BLaER1 treated with 17β-estradiol and CSF1 and Interleukin-3, amounts not matched to agents 10 nM and 100 nM (cell line): Measurements from ENCODE around the gene ACOT7.

Experiments
- H3K27ac ChIP-seq, 11 experiments: shearing (Covaris generic); formaldehyde crosslinking; 2 replicates each; pipeline ENCODE4 v1.8.1; 2022
- H3K27me3 ChIP-seq, 11 experiments: shearing (Covaris generic); formaldehyde crosslinking; 2 replicates each; pipeline ENCODE4 v1.8.1; 2022
- H3K36me3 ChIP-seq, 11 experiments: shearing (Covaris generic); formaldehyde crosslinking; 2 replicates each; pipeline ENCODE4 v1.8.1; 2022
- H3K4me1 ChIP-seq, 10 experiments: shearing (Covaris generic); formaldehyde crosslinking; 2 replicates each; pipeline ENCODE4 v1.8.1; 2022
- H3K4me2 ChIP-seq, 11 experiments: shearing (Covaris generic); formaldehyde crosslinking; 2 replicates each; pipeline ENCODE4 v1.8.1; 2022
- H3K4me3 ChIP-seq, 10 experiments: shearing (Covaris generic); formaldehyde crosslinking; 2 replicates each; pipeline ENCODE4 v1.8.1; 2022
- H3K9ac ChIP-seq, 11 experiments: shearing (Covaris generic); formaldehyde crosslinking; 2 replicates each; pipeline ENCODE4 v1.8.1; 2022
- H3K9me3 ChIP-seq, 11 experiments: shearing (Covaris generic); formaldehyde crosslinking; replicated peaks in 1 of 11; 2 replicates each; pipeline ENCODE4 v1.8.1; 2022
- H4K20me1 ChIP-seq, 11 experiments: shearing (Covaris generic); formaldehyde crosslinking; 2 replicates each; pipeline ENCODE4 v1.8.1; 2022
- Cebpa-rat ChIP-seq, 11 experiments: shearing (Covaris generic); IDR thresholded peaks; 2 replicates each; pipeline ENCODE4 v1.8.1; 2022

ACOT7 gene

GRCh38 chr1:6287431-6287886 is 106.1 kb downstream of the ACOT7 start:
- H3K27ac ChIP-seq: no peak overlapping the region
- TF ChIP-seq Cebpa-rat (IDR thresholded peaks at IDR 0.05): no peak
- peak overlapping the region in 3 of 11 experiments; percentile 86 to 95 (median 94); a peak in 4 of 22 replicates for H3K4me2 ChIP-seq
- peaks cover 0 to 19% (median 0%) of the 10 kb centered on the region in 11 experiments; a peak in 7 of 22 replicates for H4K20me1 ChIP-seq
- peaks cover 47 to 76% (median 56%) of the 10 kb centered on the region in 10 experiments for H3K4me1 ChIP-seq
- peaks cover 0 to 10% (median 0%) of the 10 kb centered on the region in 11 experiments; a peak in 6 of 22 replicates for H3K36me3 ChIP-seq
- H3K9ac ChIP-seq: no peak overlapping the region
- no peaks in the 10 kb centered on the region for H3K27me3 ChIP-seq
- H3K4me3 ChIP-seq: no peak overlapping the region
- no peaks in the 10 kb centered on the region for H3K9me3 ChIP-seq

- Histone ChIP-seq H3K9ac (no peak overlapping the region), H3K4me1 (peaks cover 42 to 74% (median 56%) of the 10 kb centered on the region in 10 experiments), H3K4me2 (no peak overlapping the region; a peak in 1 of 22 replicates), H4K20me1 (peaks cover 0 to 18% (median 0%) of the 10 kb centered on the region in 11 experiments; a peak in 7 of 22 replicates), H3K9me3 (no peaks in the 10 kb centered on the region), H3K36me3 (peaks cover 0 to 10% (median 0%) of the 10 kb centered on the region in 11 experiments; a peak in 6 of 22 replicates), H3K27ac (no peak overlapping the region), H3K4me3 (no peak overlapping the region), H3K27me3 (no peaks in the 10 kb centered on the region)
- TF ChIP-seq Cebpa-rat (IDR thresholded peaks at IDR 0.05): no peak
Observed at GRCh38 chr1:6287029-6287428, 106.5 kb downstream of the ACOT7 start.

- Histone ChIP-seq H3K9ac (0 out of 22 replicates have a peak overlapping the region, but pooled peaks of 1 of the 11 experiments have one; percentile 29), H3K4me1 (peaks cover 41 to 73% (median 55%) of the 10 kb centered on the region in 10 experiments), H3K4me2 (no peak overlapping the region), H3K9me3 (no peaks in the 10 kb centered on the region), H3K27ac (no peak overlapping the region), H3K4me3 (no peak overlapping the region), H3K27me3 (no peaks in the 10 kb centered on the region), H4K20me1 (peaks cover 0 to 16% (median 0%) of the 10 kb centered on the region in 11 experiments; a peak in 7 of 22 replicates), H3K36me3 (peaks cover 0 to 10% (median 0%) of the 10 kb centered on the region in 11 experiments; a peak in 6 of 22 replicates)
- no peak for TF ChIP-seq Cebpa-rat (IDR thresholded peaks at IDR 0.05)
Observed at GRCh38 chr1:6286266-6286665, 107.3 kb downstream of the ACOT7 start.

GRCh38 chr1:6285336-6285735 is 108.2 kb downstream of the ACOT7 start:
- Histone ChIP-seq H4K20me1 (peaks cover 0 to 25% (median 0%) of the 10 kb centered on the region in 11 experiments; a peak in 7 of 22 replicates), H3K27me3 (no peaks in the 10 kb centered on the region), H3K4me1 (peaks cover 32 to 70% (median 52%) of the 10 kb centered on the region in 10 experiments), H3K27ac (no peak overlapping the region), H3K9ac (no peak overlapping the region), H3K36me3 (peaks cover 0 to 14% (median 6%) of the 10 kb centered on the region in 11 experiments; a peak in 7 of 22 replicates), H3K4me2 (peak overlapping the region in 2 of 11 experiments; percentile 7; a peak in 2 of 22 replicates), H3K4me3 (no peak overlapping the region), H3K9me3 (no peaks in the 10 kb centered on the region)
- no peak for TF ChIP-seq Cebpa-rat (IDR thresholded peaks at IDR 0.05)

- H3K4me3 ChIP-seq: no peak overlapping the region
- peaks cover 0 to 47% (median 0%) of the 10 kb centered on the region in 11 experiments; a peak in 6 of 22 replicates for H4K20me1 ChIP-seq
- peak overlapping the region in 2 of 11 experiments; percentile 80; a peak in 4 of 22 replicates for H3K4me2 ChIP-seq
- 0 out of 22 replicates have a peak overlapping the region, but pooled peaks of 1 of the 11 experiments have one; percentile 7 for H3K9ac ChIP-seq
- no peaks in the 10 kb centered on the region for H3K27me3 ChIP-seq
- H3K27ac ChIP-seq: no peak overlapping the region
- no peak for TF ChIP-seq Cebpa-rat (IDR thresholded peaks at IDR 0.05)
- H3K36me3 ChIP-seq: peaks cover 0 to 29% (median 6%) of the 10 kb centered on the region in 11 experiments; a peak in 7 of 22 replicates
- H3K9me3 ChIP-seq: no peaks in the 10 kb centered on the region
- peaks cover 7 to 53% (median 27%) of the 10 kb centered on the region in 10 experiments; a peak in 18 of 20 replicates for H3K4me1 ChIP-seq
Observed at GRCh38 chr1:6282577-6283270, 110.8 kb downstream of the ACOT7 start.

- no peaks in the 10 kb centered on the region for H3K27me3 ChIP-seq
- no peak overlapping the region for H3K4me3 ChIP-seq
- H3K36me3 ChIP-seq: peaks cover 0 to 22% (median 0%) of the 10 kb centered on the region in 11 experiments; a peak in 5 of 22 replicates
- peaks cover 0 to 56% (median 0%) of the 10 kb centered on the region in 11 experiments; a peak in 6 of 22 replicates for H4K20me1 ChIP-seq
- no peaks in the 10 kb centered on the region for H3K9me3 ChIP-seq
- no peak for TF ChIP-seq Cebpa-rat (IDR thresholded peaks at IDR 0.05)
- H3K9ac ChIP-seq: peak overlapping the region in 1 of 11 experiments; percentile 51; a peak in 1 of 22 replicates
- H3K4me1 ChIP-seq: peaks cover 16 to 54% (median 29%) of the 10 kb centered on the region in 10 experiments
- H3K4me2 ChIP-seq: peak overlapping the region in 5 of 11 experiments; percentile 7 to 80 (median 67); a peak in 6 of 22 replicates
- H3K27ac ChIP-seq: peak overlapping the region in 1 of 11 experiments; percentile 10; a peak in 3 of 22 replicates
Observed at GRCh38 chr1:6281511-6282402, 111.8 kb downstream of the ACOT7 start.

GRCh38 chr1:6280761-6281451 is 112.7 kb downstream of the ACOT7 start:
- no peak for TF ChIP-seq Cebpa-rat (IDR thresholded peaks at IDR 0.05)
- H3K27ac ChIP-seq: peak overlapping the region in 1 of 11 experiments; percentile 14; a peak in 2 of 22 replicates
- H3K4me1 ChIP-seq: peaks cover 25 to 58% (median 37%) of the 10 kb centered on the region in 10 experiments

More at GRCh38 chr1:6280761-6281451, 112.7 kb downstream of the ACOT7 start:
- Histone ChIP-seq H3K4me3 (no peak overlapping the region), H4K20me1 (peaks cover 0 to 63% (median 5%) of the 10 kb centered on the region in 11 experiments; a peak in 7 of 22 replicates), H3K4me2 (peak overlapping the region in 3 of 11 experiments; percentile 67 to 80 (median 80); a peak in 6 of 22 replicates), H3K9ac (peak overlapping the region in 2 of 11 experiments; percentile 37 to 51; a peak in 2 of 22 replicates), H3K36me3 (peaks cover 0 to 22% (median 0%) of the 10 kb centered on the region in 11 experiments; a peak in 3 of 22 replicates), H3K9me3 (no peaks in the 10 kb centered on the region), H3K27me3 (no peaks in the 10 kb centered on the region)
